Measurements from ENCODE around the gene PDE6B. TPM values are rescaled to one million over a fixed set of nuclear protein-coding genes. Genes with fewer than 3 reads are reported as not detected.

PDE6B gene
- total RNA-seq, 2 experiments from 2014 or later = 11.4 to 12.4 TPM

DNA sequence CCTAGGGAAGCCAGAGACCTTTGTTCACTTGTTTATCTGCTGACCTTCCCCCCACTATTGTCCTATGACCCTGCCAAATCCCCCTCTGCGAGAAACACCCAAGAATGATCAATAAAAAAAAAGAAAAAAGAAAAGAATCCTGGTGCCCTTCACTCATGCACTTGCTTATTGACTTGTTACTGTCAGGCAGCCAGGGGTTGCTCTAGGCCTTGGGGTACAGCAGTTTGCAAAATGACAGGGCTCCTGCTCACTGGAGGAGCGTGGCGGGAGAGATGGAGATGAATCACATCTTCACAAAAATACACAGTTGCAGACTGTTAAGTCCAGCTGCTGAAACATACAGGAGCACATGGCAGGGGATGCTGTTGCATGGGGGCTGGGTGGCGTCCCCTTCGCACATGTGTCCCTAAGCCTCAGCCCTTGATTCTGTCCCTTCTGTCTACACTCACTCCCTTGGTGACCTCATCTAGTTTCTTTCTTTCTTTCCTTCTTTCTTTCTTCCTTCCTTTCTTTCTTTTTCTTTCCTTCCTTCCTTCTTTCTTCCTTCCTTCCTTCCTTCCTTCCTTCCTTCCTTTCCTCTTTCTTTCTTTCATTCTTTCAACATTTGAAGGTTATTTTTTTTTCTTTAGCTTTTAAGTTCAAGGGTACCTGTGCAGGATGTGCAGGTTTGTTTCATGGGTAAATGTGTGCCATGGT, 32.4 kb upstream of the PDE6B start:
- no peak for ATAC-seq (ENCODE audit: poor library complexity)
- Histone ChIP-seq H3K9me3 (ENCODE audit: control insufficient read depth in 1 of 2, insufficient read depth in 1 of 2, low read length in 2 of 2) (peaks cover 0 to 24% of the 10 kb centered on the region in 2 experiments), H3K27ac (ENCODE audit: low read depth in 1 of 2, low read length in 2 of 2) (no peak overlapping the region), H3K4me3 (ENCODE audit: low read length) (no peak overlapping the region), H3K4me1 (ENCODE audit: insufficient read depth, low read length) (no peaks in the 10 kb centered on the region), H3K36me3 (ENCODE audit: insufficient read depth, low read length) (no peaks in the 10 kb centered on the region), H3K27me3 (ENCODE audit: control insufficient read depth in 1 of 2, insufficient read depth in 2 of 2, low read length in 2 of 2) (peaks cover 0 to 6% of the 10 kb centered on the region in 2 experiments)
- Mint-ChIP-seq H3K27ac (no peak overlapping the region), H3K4me3 (no peak overlapping the region), H3K36me3 (ENCODE audit: low read depth) (no peaks in the 10 kb centered on the region), H3K9me3 (peaks cover 5% of the 10 kb centered on the region), H3K27me3 (peaks cover 58% of the 10 kb centered on the region), H3K4me1 (ENCODE audit: low read depth) (no peaks in the 10 kb centered on the region)
- ChIA-PET POLR2A (no interaction called here), CTCF (no interaction called here)
- DNase-seq = no peak
- TF ChIP-seq, protein P1, sequence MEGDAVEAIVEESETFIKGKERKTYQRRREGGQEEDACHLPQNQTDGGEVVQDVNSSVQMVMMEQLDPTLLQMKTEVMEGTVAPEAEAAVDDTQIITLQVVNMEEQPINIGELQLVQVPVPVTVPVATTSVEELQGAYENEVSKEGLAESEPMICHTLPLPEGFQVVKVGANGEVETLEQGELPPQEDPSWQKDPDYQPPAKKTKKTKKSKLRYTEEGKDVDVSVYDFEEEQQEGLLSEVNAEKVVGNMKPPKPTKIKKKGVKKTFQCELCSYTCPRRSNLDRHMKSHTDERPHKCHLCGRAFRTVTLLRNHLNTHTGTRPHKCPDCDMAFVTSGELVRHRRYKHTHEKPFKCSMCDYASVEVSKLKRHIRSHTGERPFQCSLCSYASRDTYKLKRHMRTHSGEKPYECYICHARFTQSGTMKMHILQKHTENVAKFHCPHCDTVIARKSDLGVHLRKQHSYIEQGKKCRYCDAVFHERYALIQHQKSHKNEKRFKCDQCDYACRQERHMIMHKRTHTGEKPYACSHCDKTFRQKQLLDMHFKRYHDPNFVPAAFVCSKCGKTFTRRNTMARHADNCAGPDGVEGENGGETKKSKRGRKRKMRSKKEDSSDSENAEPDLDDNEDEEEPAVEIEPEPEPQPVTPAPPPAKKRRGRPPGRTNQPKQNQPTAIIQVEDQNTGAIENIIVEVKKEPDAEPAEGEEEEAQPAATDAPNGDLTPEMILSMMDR (IDR thresholded peaks at IDR 0.05) = no peak
- intact Hi-C loops (cut with DNase I, micrococcal nuclease) = no loop called here

DNA sequence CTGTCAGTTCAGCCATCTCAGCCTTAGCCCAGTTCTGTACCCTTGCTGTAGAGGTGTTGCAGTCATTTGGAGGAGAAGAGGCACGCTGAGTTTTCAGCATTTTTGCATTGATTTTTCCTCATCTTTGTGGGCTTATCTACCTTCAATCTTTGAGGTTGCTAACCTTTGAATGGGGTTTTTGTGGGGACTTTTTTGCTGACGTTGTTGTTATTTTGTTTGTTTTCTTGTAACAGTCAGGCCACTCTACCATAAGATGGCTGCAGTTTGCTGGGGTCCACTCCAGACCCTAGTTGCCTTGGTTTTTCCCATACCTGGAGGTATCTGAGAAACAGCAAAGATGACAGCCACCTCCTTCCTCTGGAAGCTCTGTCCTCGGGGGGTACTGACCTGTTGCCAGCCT, 26.4 kb upstream of the PDE6B start:
- TF ChIP-seq, protein P1 (IDR thresholded peaks at IDR 0.05) = no peak
- Mint-ChIP-seq H3K4me1 (ENCODE audit: low read depth) (peaks cover 4% of the 10 kb centered on the region), H3K27ac (no peak overlapping the region), H3K27me3 (peaks cover 46% of the 10 kb centered on the region), H3K9me3 (peaks cover 5% of the 10 kb centered on the region), H3K36me3 (ENCODE audit: low read depth) (no peaks in the 10 kb centered on the region), H3K4me3 (no peak overlapping the region)
- peaks cover 0 to 28% of the 10 kb centered on the region in 2 experiments for H3K9me3 ChIP-seq (ENCODE audit: control insufficient read depth in 1 of 2, insufficient read depth in 1 of 2, low read length in 2 of 2)
- intact Hi-C loops (cut with DNase I, micrococcal nuclease) = no loop called here
- no peaks in the 10 kb centered on the region for H3K36me3 ChIP-seq (ENCODE audit: insufficient read depth, low read length)
- no peak for ATAC-seq (ENCODE audit: poor library complexity)
- DNase-seq = no peak
- no peak overlapping the region for H3K4me3 ChIP-seq (ENCODE audit: low read length)
- H3K4me1 ChIP-seq (ENCODE audit: insufficient read depth, low read length) = no peaks in the 10 kb centered on the region
- ChIA-PET POLR2A (no interaction called here), CTCF (no interaction called here)
- H3K27ac ChIP-seq (ENCODE audit: low read depth in 1 of 2, low read length in 2 of 2) = no peak overlapping the region
- H3K27me3 ChIP-seq (ENCODE audit: control insufficient read depth in 1 of 2, insufficient read depth in 2 of 2, low read length in 2 of 2) = peaks cover 6 to 7% of the 10 kb centered on the region in 2 experiments

DNA sequence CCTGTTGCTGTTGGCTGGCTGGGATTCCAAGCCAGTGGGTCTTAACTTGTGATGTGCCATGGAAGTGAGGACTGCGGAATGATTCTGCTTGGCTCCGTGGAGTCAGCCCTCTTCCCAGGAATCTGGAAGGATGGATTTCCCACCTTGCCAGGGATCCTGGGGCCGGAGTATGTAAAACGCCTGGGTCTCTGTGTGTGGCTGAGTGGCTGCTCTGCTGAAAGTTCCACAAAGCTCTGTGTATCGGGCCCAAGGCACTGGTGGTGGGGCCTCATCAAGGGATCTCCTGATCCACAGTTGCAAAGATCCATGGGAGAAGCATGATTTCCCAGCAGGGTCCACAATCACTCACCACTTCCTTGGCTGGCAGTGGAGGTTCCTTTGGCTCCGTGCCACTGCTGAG, 25.2 kb upstream of the PDE6B start:
- Histone ChIP-seq H3K4me3 (ENCODE audit: low read length) (no peak overlapping the region), H3K27ac (ENCODE audit: low read depth in 1 of 2, low read length in 2 of 2) (no peak overlapping the region), H3K27me3 (ENCODE audit: control insufficient read depth in 1 of 2, insufficient read depth in 2 of 2, low read length in 2 of 2) (peaks cover 6 to 7% of the 10 kb centered on the region in 2 experiments), H3K9me3 (ENCODE audit: control insufficient read depth in 1 of 2, insufficient read depth in 1 of 2, low read length in 2 of 2) (peaks cover 0 to 25% of the 10 kb centered on the region in 2 experiments), H3K4me1 (ENCODE audit: insufficient read depth, low read length) (no peaks in the 10 kb centered on the region), H3K36me3 (ENCODE audit: insufficient read depth, low read length) (no peaks in the 10 kb centered on the region)
- DNase-seq (no peak), ATAC-seq (ENCODE audit: poor library complexity) (no peak)
- Mint-ChIP-seq H3K27ac (no peak overlapping the region), H3K4me3 (no peak overlapping the region), H3K4me1 (ENCODE audit: low read depth) (peaks cover 7% of the 10 kb centered on the region), H3K27me3 (peaks cover 35% of the 10 kb centered on the region), H3K9me3 (no peaks in the 10 kb centered on the region), H3K36me3 (ENCODE audit: low read depth) (no peaks in the 10 kb centered on the region)
- POLR2A ChIA-PET = no interaction called here
- TF ChIP-seq, protein P1 (IDR thresholded peaks at IDR 0.05) = no peak
- intact Hi-C loops (cut with DNase I, micrococcal nuclease) = no loop called here
- CTCF ChIA-PET = no interaction called here

Data from CD4-positive, alpha-beta T cell (primary cell).